Esophagus muscularis mucosa (tissue), 3 donors: ENCODE results near the gene LCORL.

Experiments used
- POLR2A ChIP-seq: fragments of 450-650 bp; IDR thresholded peaks from one replicate; pipeline ENCODE4 v1.6.1; 2017; ENCODE audit warnings: antibody characterized with exemption, moderate library complexity, mild to moderate bottlenecking, low read depth
- POLR2AphosphoS5 ChIP-seq, 2 donors: sonication (generic); formaldehyde crosslinking; IDR thresholded peaks; one replicate each; pipeline ENCODE4 v1.6.1; 2017; ENCODE audit warnings: antibody characterized with exemption in 2 of 2
- TF ChIP-seq, protein P1 (sequence below), 3 experiments: fragments of 200-600 bp in 2 of 3; fragments of 450-650 bp in 1 of 3; sonication (generic) in 2 of 3; IDR thresholded peaks; one replicate each; pipeline ENCODE4 v1.5.1; 2017 to 2019; ENCODE audit warnings: antibody characterized with exemption in 3 of 3, mild to moderate bottlenecking in 2 of 3, moderate library complexity in 1 of 3

DNA sequence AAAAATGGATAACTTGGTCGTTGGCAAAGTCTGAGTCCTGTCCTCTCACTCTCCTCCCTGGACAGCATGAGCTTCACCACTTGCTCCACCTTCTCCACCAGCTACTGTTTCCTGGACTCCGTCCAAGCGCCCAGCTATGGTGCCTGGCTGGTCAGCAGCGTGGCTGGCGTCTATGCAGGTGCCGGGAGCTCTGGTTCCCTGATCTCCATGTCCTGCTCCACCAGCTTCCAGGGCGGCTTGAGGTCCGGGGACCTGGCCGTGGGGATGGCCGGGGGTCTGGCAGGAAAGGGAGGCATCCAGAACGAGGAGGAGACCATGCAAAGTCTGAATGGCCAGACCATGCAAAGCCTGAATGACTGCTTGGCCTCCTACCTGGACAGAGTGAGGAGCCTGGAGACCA lies 109.9 kb downstream of the LCORL start:
- TF ChIP-seq, protein P1, sequence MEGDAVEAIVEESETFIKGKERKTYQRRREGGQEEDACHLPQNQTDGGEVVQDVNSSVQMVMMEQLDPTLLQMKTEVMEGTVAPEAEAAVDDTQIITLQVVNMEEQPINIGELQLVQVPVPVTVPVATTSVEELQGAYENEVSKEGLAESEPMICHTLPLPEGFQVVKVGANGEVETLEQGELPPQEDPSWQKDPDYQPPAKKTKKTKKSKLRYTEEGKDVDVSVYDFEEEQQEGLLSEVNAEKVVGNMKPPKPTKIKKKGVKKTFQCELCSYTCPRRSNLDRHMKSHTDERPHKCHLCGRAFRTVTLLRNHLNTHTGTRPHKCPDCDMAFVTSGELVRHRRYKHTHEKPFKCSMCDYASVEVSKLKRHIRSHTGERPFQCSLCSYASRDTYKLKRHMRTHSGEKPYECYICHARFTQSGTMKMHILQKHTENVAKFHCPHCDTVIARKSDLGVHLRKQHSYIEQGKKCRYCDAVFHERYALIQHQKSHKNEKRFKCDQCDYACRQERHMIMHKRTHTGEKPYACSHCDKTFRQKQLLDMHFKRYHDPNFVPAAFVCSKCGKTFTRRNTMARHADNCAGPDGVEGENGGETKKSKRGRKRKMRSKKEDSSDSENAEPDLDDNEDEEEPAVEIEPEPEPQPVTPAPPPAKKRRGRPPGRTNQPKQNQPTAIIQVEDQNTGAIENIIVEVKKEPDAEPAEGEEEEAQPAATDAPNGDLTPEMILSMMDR (IDR thresholded peaks at IDR 0.05): no peak
- TF ChIP-seq POLR2AphosphoS5 (IDR thresholded peaks at IDR 0.05) (no peak), POLR2A (no peak)
